Caco-2 (cell line): ENCODE results near the gene TMED5. TPM values are rescaled to one million over a fixed set of nuclear protein-coding genes. Genes with fewer than 3 reads are reported as not detected.
A peak's percentile ranks its signal among the peaks of the same experiment; 100 is the strongest.

Experiments used
- BruUV-seq: library from RNA; stranded (reverse); fragments of 400-500 nt; replicated peaks from 2 replicates; lab custom pipeline; 2021; lab: Mats Ljungman, UMichigan
- CTCF ChIA-PET: fragments of 300-600 bp; sonication (Branson Sonifier 250); formaldehyde crosslinking; loops from one replicate; lab custom pipeline; 2022; ENCODE audit warnings: antibody characterized with exemption; lab: Charles Lee
- POLR2A ChIA-PET: fragments of 300-600 bp; sonication (Branson Sonifier 250); formaldehyde crosslinking; loops from one replicate; lab custom pipeline; 2022; ENCODE audit warnings: antibody characterized with exemption; lab: Charles Lee
- DNase-seq, 2 experiments: peaks; one replicate each; pipeline versions ENCODE4 v3.0.0 to v3.0.0-alpha.2; 2020 to 2022
- H3K27me3 ChIP-seq: replicated peaks from 2 replicates; pipeline ENCODE4 v1.6.0; 2011; ENCODE audit warnings: low read length; ENCODE audit not compliant: control insufficient read depth, insufficient read depth
- H3K36me3 ChIP-seq: 2 replicates; pipeline ENCODE4 v1.5.1; 2011; ENCODE audit warnings: low read length; ENCODE audit not compliant: control insufficient read depth, insufficient read depth
- H3K4me1 ChIP-seq: fragments of 250-450 bp; sonication (Bioruptor Pico); 2 replicates; pipeline ENCODE4 v1.5.1; 2020; ENCODE audit warnings: mild to moderate bottlenecking
- H3K4me3 ChIP-seq: 2 replicates; pipeline ENCODE4 v1.5.1; 2011; ENCODE audit warnings: low read depth, mild to moderate bottlenecking, control low read depth, low read length
- H3K9me3 ChIP-seq: fragments of 250-450 bp; sonication (Bioruptor Pico); 2 replicates; pipeline ENCODE4 v1.5.1; 2020; ENCODE audit warnings: mild to moderate bottlenecking, moderate library complexity
- H3K27ac Mint-ChIP-seq: one replicate; pipeline ENCODE4 v1.8.0; 2022; ENCODE audit warnings: mixed read lengths; ENCODE audit not compliant: unreplicated experiment
- H3K27me3 Mint-ChIP-seq: one replicate; pipeline ENCODE4 v1.8.0; 2022; ENCODE audit warnings: mixed read lengths; ENCODE audit not compliant: insufficient read depth, unreplicated experiment
- H3K36me3 Mint-ChIP-seq: one replicate; pipeline ENCODE4 v1.8.0; 2022; ENCODE audit warnings: mild to moderate bottlenecking, mixed read lengths; ENCODE audit not compliant: insufficient read depth, unreplicated experiment
- H3K4me1 Mint-ChIP-seq: one replicate; pipeline ENCODE4 v1.8.0; 2022; ENCODE audit warnings: low read depth, mixed read lengths; ENCODE audit not compliant: unreplicated experiment
- H3K4me3 Mint-ChIP-seq: one replicate; pipeline ENCODE4 v1.8.0; 2022; ENCODE audit warnings: mild to moderate bottlenecking, moderate library complexity, mixed read lengths; ENCODE audit not compliant: unreplicated experiment
- H3K9me3 Mint-ChIP-seq: one replicate; pipeline ENCODE4 v1.8.0; 2022; ENCODE audit warnings: mixed read lengths; ENCODE audit not compliant: unreplicated experiment
- CTCF ChIP-seq, 2 experiments: fragments of 200-600 bp in 1 of 2; IDR thresholded peaks; 1 replicate in 1 of 2; 2 replicates in 1 of 2; pipeline versions ENCODE4 v1.5.1 to v1.8.0; 2011 to 2022; ENCODE audit warnings: antibody characterized with exemption in 1 of 2, control low read depth in 1 of 2, inconsistent platforms in 1 of 2, low read depth in 1 of 2, low read length in 1 of 2, mild to moderate bottlenecking in 1 of 2, moderate library complexity in 1 of 2; ENCODE audit not compliant: insufficient read depth in 1 of 2, severe bottlenecking in 1 of 2, unreplicated experiment in 1 of 2
- intact Hi-C: fragments of 100-400 bp; cut with micrococcal nuclease; formaldehyde crosslinking; loops from one replicate; pipeline ENCODE4 v1.10.0; 2022; ENCODE audit not compliant: unreplicated experiment
- total RNA-seq: library from RNA; stranded (reverse); gene quantifications from 2 replicates; pipeline ENCODE4 v1.2.3, GENCODE V29; 2022

The TMED5 gene
- total RNA-seq, 1 experiment from 2014 or later: 52.6 TPM

DNA sequence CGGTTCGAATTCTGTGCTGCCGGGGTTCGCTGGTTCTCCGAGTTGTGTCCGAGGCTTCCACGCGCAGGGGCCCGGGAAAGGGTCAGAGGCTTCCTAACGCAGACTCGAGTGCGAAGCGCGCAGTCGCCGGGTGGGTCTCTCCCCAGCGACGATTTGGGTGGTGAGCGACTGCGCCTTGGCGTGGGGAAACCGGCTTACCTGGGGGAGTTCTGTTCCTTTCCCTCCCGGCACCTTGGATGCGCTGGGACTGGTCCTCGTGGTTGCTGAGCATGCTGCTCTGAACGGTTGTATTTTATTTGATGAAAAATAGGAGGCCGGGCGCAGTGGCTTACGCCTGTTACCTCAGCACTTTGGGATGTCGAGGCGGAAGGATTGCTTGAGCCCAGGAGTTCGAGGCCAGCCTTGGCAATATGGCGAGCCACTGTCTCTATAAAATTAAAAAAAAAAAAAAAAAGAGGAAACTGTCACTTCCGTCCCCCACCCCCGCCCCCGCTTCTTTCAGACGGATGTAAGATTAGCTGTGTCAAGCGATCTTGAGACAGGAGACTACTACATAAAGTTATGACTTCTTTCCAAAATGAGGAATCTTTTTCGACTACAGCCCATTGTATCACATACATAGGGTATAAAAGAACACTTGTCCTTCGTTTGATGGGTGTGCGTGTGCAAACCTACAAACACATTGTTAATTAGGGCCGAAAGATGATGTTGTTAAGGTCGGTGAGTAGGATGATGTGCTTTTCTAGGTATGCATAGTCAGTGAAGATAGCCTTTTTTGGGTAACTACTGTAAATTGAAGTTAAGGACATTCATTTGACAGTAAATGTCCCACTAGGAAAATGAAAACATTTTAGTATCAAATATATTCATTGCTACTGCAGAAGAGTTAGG lies 755 bp upstream of the TMED5 start, which contains the start of gene CCDC18:
TSS of gene CCDC18 (plus strand) at position 2 of the 891 bp plus-strand sequence. CDS start 2,638 bp downstream, outside the sequence.
- POLR2A ChIA-PET: no interaction called here
- TF ChIP-seq CTCF (IDR thresholded peaks at IDR 0.05; ENCODE audit: insufficient read depth in 1 of 2, low read depth in 1 of 2, low read length in 1 of 2, severe bottlenecking in 1 of 2, unreplicated experiment in 1 of 2): no peak
- H3K4me3 Mint-ChIP-seq: peak within 1 kb of the TSS; percentile 97
- H3K27ac Mint-ChIP-seq: peak within 1 kb of the TSS; percentile 96
- intact Hi-C loops: no loop called here
- Histone ChIP-seq H3K9me3 (no peaks in the 10 kb centered on the region), H3K36me3 (no peaks in the 10 kb centered on the region), H3K4me3 (peak within 1 kb of the TSS; percentile 94), H3K4me1 (no peaks in the 10 kb centered on the region), H3K27me3 (no peaks in the 10 kb centered on the region)
- H3K9me3 Mint-ChIP-seq: no peaks in the 10 kb centered on the region
- no TSS peak for BruUV-seq
- H3K36me3 Mint-ChIP-seq: peaks cover 24% of the 10 kb centered on the region
- no peak for DNase-seq
- peaks cover 8% of the 10 kb centered on the region for H3K4me1 Mint-ChIP-seq
- no peaks in the 10 kb centered on the region for H3K27me3 Mint-ChIP-seq
- CTCF ChIA-PET: no interaction called here

- CTCF ChIA-PET: no interaction called here
- H3K36me3 Mint-ChIP-seq: peaks cover 21% of the 10 kb centered on the region
Observed at GRCh38 chr1:93178418-93178817, 1.8 kb downstream of the TMED5 start.

More at GRCh38 chr1:93178418-93178817, 1.8 kb downstream of the TMED5 start:
- DNase-seq: no peak
- POLR2A ChIA-PET: no interaction called here
- H3K4me3 Mint-ChIP-seq: peak overlapping the region; percentile 97
- peaks cover 3% of the 10 kb centered on the region for H3K4me1 ChIP-seq
- intact Hi-C loops: no loop called here
- H3K4me1 Mint-ChIP-seq: peaks cover 8% of the 10 kb centered on the region
- H3K4me3 ChIP-seq: peak overlapping the region; percentile 94; the same call in 1 of the 2 replicates
- H3K27me3 Mint-ChIP-seq: no peaks in the 10 kb centered on the region
- no peak for TF ChIP-seq CTCF (IDR thresholded peaks at IDR 0.05; ENCODE audit: insufficient read depth in 1 of 2, low read depth in 1 of 2, low read length in 1 of 2, severe bottlenecking in 1 of 2, unreplicated experiment in 1 of 2)
- H3K27ac Mint-ChIP-seq: peak overlapping the region; percentile 96
- no peaks in the 10 kb centered on the region for H3K27me3 ChIP-seq
- no peaks in the 10 kb centered on the region for H3K9me3 Mint-ChIP-seq
- BruUV-seq: no TSS peak
- no peaks in the 10 kb centered on the region for H3K9me3 ChIP-seq
- H3K36me3 ChIP-seq: no peaks in the 10 kb centered on the region
